ENCODE results near the gene STOML3.

DNA sequence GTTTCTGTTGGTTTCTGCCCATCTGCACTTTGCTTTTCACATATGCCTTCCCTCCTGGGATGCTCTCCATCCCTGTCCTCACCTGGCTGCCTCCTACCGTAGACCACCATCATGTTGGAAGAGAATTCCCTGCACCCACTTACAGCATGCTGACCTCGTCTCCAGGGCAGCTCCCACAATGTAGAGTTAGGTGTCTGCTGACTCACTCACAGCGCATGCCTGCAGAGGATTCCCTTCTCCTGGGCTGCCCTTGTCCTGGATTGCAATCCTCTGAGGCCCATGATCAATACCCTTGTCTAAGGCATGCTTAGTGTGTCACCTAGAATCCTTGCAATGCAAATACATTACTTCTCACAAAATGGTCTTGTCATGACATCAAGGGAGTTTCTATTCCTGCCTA, 43.6 kb downstream of the STOML3 start:
- no peak for TF ChIP-seq EP300 (IDR thresholded peaks at IDR 0.05; ENCODE audit: borderline replicate concordance)
- no peak for TF ChIP-seq NFIC (IDR thresholded peaks at IDR 0.05)
- no peak for TF ChIP-seq CREB1 (IDR thresholded peaks at IDR 0.05; ENCODE audit: low read depth)
- no peak for TF ChIP-seq YY1 (IDR thresholded peaks at IDR 0.05; ENCODE audit: low read depth)
- TF ChIP-seq TAF1 (IDR thresholded peaks at IDR 0.05; ENCODE audit: low read depth), result no peak
- no peak for TF ChIP-seq ZBTB7A (IDR thresholded peaks at IDR 0.05; ENCODE audit: low read depth)
- TF ChIP-seq TCF12 (IDR thresholded peaks at IDR 0.05; ENCODE audit: low read depth), result no peak
